Measurements from ENCODE around the gene CDH24. TPM values are rescaled to one million over a fixed set of nuclear protein-coding genes. Genes with fewer than 3 reads are reported as not detected.

The CDH24 gene
- total and polyA plus RNA-seq, 10 of the 15 experiments (the other 5 are each of a cell fraction or from before 2014, with no cell fraction given), result 0.10 to 1.5 (median 0.45) TPM; not detected in 2

GRCh38 chr14:22997676-22998323 is 59.5 kb downstream of the CDH24 start (continued):
- no peak for TF ChIP-seq TAF1 (IDR thresholded peaks at IDR 0.05; ENCODE audit: borderline replicate concordance, low read depth, low read length)

Other genes with a start within 250 kb of the CDH24 start
Only the 7 nearest of the 21 such genes appear.
- gene C14orf93, start 47.4 kb downstream of the CDH24 start, total RNA-seq (2014; rRNA removed), result 11.5 and 12.2 TPM in 2 replicates
- 9.8 and 10.0 TPM in 2 replicates for gene C14orf93, start 47.4 kb downstream of the CDH24 start, total RNA-seq (2014; rRNA removed; fragmentation: Illumina TruSeq; extraction: Trizol)
- 8.5 and 11.1 TPM in 2 replicates for gene C14orf93, start 47.4 kb downstream of the CDH24 start, total RNA-seq (2021)
- 11.7 and 13.7 TPM in 2 replicates for gene C14orf93, start 47.4 kb downstream of the CDH24 start, polyA plus RNA-seq (2011; rRNA removed)
- 10.4 and 13.9 TPM in 2 replicates for gene C14orf93, start 47.4 kb downstream of the CDH24 start, polyA plus RNA-seq (2014; fragmentation: Illumina TruSeq; extraction: Trizol)
- gene C14orf93, start 47.4 kb downstream of the CDH24 start, polyA plus RNA-seq (2014; fragmentation: Nextera tagmentation; extraction: Ambion mirVana), result 1 to 10 TPM; 1.8 to 2.1 TPM
- gene C14orf93, start 47.4 kb downstream of the CDH24 start, polyA plus RNA-seq (2014; rRNA removed), result 10.5 and 12.9 TPM in 2 replicates
- gene C14orf93, start 47.4 kb downstream of the CDH24 start, polyA plus RNA-seq (2016; fragmentation: Nextera tagmentation; extraction: Ambion mirVana), result 1 to 10 TPM; 7.1 to 7.9 TPM
- 120 and 142 TPM in 2 replicates for gene PSMB5, start 22.6 kb downstream of the CDH24 start, total RNA-seq (2014; rRNA removed)
- gene PSMB5, start 22.6 kb downstream of the CDH24 start, total RNA-seq (2014; rRNA removed; fragmentation: Illumina TruSeq; extraction: Trizol), result 90.6 and 98.9 TPM in 2 replicates
- gene PSMB5, start 22.6 kb downstream of the CDH24 start, total RNA-seq (2021), result 94.5 and 97.1 TPM in 2 replicates
- 107 and 146 TPM in 2 replicates for gene PSMB5, start 22.6 kb downstream of the CDH24 start, polyA plus RNA-seq (2011; rRNA removed)
- 77.7 and 84.5 TPM in 2 replicates for gene PSMB5, start 22.6 kb downstream of the CDH24 start, polyA plus RNA-seq (2014; fragmentation: Illumina TruSeq; extraction: Trizol)
- 100 to 1,000 TPM; 686 to 802 TPM for gene PSMB5, start 22.6 kb downstream of the CDH24 start, polyA plus RNA-seq (2014; fragmentation: Nextera tagmentation; extraction: Ambion mirVana)
- gene PSMB5, start 22.6 kb downstream of the CDH24 start, polyA plus RNA-seq (2014; rRNA removed), result 113 and 125 TPM in 2 replicates
- gene PSMB5, start 22.6 kb downstream of the CDH24 start, polyA plus RNA-seq (2016; fragmentation: Nextera tagmentation; extraction: Ambion mirVana), result 100 to 1,000 TPM; 180 to 205 TPM
- gene PSMB11, start 15.3 kb downstream of the CDH24 start, total RNA-seq (2014; rRNA removed), result not detected in 2 replicates
- gene PSMB11, start 15.3 kb downstream of the CDH24 start, total RNA-seq (2014; rRNA removed; fragmentation: Illumina TruSeq; extraction: Trizol), result not detected in 2 replicates
- gene PSMB11, start 15.3 kb downstream of the CDH24 start, total RNA-seq (2021), result not detected in 2 replicates
- gene PSMB11, start 15.3 kb downstream of the CDH24 start, polyA plus RNA-seq (2011; rRNA removed), result not detected in 2 replicates
- not detected in 2 replicates for gene PSMB11, start 15.3 kb downstream of the CDH24 start, polyA plus RNA-seq (2014; fragmentation: Illumina TruSeq; extraction: Trizol)
- gene PSMB11, start 15.3 kb downstream of the CDH24 start, polyA plus RNA-seq (2014; fragmentation: Nextera tagmentation; extraction: Ambion mirVana), result not detected
- gene PSMB11, start 15.3 kb downstream of the CDH24 start, polyA plus RNA-seq (2014; rRNA removed), result not detected in 2 replicates
- gene PSMB11, start 15.3 kb downstream of the CDH24 start, polyA plus RNA-seq (2016; fragmentation: Nextera tagmentation; extraction: Ambion mirVana), result not detected
- gene ACIN1, start 37.6 kb upstream of the CDH24 start, total RNA-seq (2014; rRNA removed), result 96.2 and 100 TPM in 2 replicates
- 86.1 and 86.4 TPM in 2 replicates for gene ACIN1, start 37.6 kb upstream of the CDH24 start, total RNA-seq (2014; rRNA removed; fragmentation: Illumina TruSeq; extraction: Trizol)
- 124 and 130 TPM in 2 replicates for gene ACIN1, start 37.6 kb upstream of the CDH24 start, total RNA-seq (2021)
- 87.5 and 112 TPM in 2 replicates for gene ACIN1, start 37.6 kb upstream of the CDH24 start, polyA plus RNA-seq (2011; rRNA removed)
- 148 and 150 TPM in 2 replicates for gene ACIN1, start 37.6 kb upstream of the CDH24 start, polyA plus RNA-seq (2014; fragmentation: Illumina TruSeq; extraction: Trizol)
- gene ACIN1, start 37.6 kb upstream of the CDH24 start, polyA plus RNA-seq (2014; fragmentation: Nextera tagmentation; extraction: Ambion mirVana), result 1 to 10 TPM; 4.3 to 9.9 TPM
- 117 and 126 TPM in 2 replicates for gene ACIN1, start 37.6 kb upstream of the CDH24 start, polyA plus RNA-seq (2014; rRNA removed)
- gene ACIN1, start 37.6 kb upstream of the CDH24 start, polyA plus RNA-seq (2016; fragmentation: Nextera tagmentation; extraction: Ambion mirVana), result 10 to 100 TPM; 42.3 to 44.1 TPM
- gene C14orf119, start 38.0 kb upstream of the CDH24 start, total RNA-seq (2014; rRNA removed), result 38.8 and 43.7 TPM in 2 replicates
- 36.8 and 40.8 TPM in 2 replicates for gene C14orf119, start 38.0 kb upstream of the CDH24 start, total RNA-seq (2014; rRNA removed; fragmentation: Illumina TruSeq; extraction: Trizol)
- gene C14orf119, start 38.0 kb upstream of the CDH24 start, total RNA-seq (2021), result 35.9 and 40.4 TPM in 2 replicates
- gene C14orf119, start 38.0 kb upstream of the CDH24 start, polyA plus RNA-seq (2011; rRNA removed), result 44.4 and 65.1 TPM in 2 replicates
- gene C14orf119, start 38.0 kb upstream of the CDH24 start, polyA plus RNA-seq (2014; fragmentation: Illumina TruSeq; extraction: Trizol), result 32.3 and 44.9 TPM in 2 replicates
- gene C14orf119, start 38.0 kb upstream of the CDH24 start, polyA plus RNA-seq (2014; fragmentation: Nextera tagmentation; extraction: Ambion mirVana), result 100 to 1,000 TPM; 166 to 228 TPM
- 50.1 and 50.7 TPM in 2 replicates for gene C14orf119, start 38.0 kb upstream of the CDH24 start, polyA plus RNA-seq (2014; rRNA removed)
- gene C14orf119, start 38.0 kb upstream of the CDH24 start, polyA plus RNA-seq (2016; fragmentation: Nextera tagmentation; extraction: Ambion mirVana), result 100 to 1,000 TPM; 104 to 120 TPM
- not detected in 2 replicates for gene CIROP, start 47.5 kb upstream of the CDH24 start, total RNA-seq (2014; rRNA removed)
- not detected in 2 replicates for gene CIROP, start 47.5 kb upstream of the CDH24 start, total RNA-seq (2014; rRNA removed; fragmentation: Illumina TruSeq; extraction: Trizol)
- not detected in 2 replicates for gene CIROP, start 47.5 kb upstream of the CDH24 start, total RNA-seq (2021)
- not detected in 2 replicates for gene CIROP, start 47.5 kb upstream of the CDH24 start, polyA plus RNA-seq (2011; rRNA removed)
- not detected in 2 replicates for gene CIROP, start 47.5 kb upstream of the CDH24 start, polyA plus RNA-seq (2014; fragmentation: Illumina TruSeq; extraction: Trizol)
- gene CIROP, start 47.5 kb upstream of the CDH24 start, polyA plus RNA-seq (2014; fragmentation: Nextera tagmentation; extraction: Ambion mirVana), result not detected
- gene CIROP, start 47.5 kb upstream of the CDH24 start, polyA plus RNA-seq (2014; rRNA removed), result not detected in 2 replicates
- gene CIROP, start 47.5 kb upstream of the CDH24 start, polyA plus RNA-seq (2016; fragmentation: Nextera tagmentation; extraction: Ambion mirVana), result not detected
- gene CEBPE, start 61.7 kb upstream of the CDH24 start, total RNA-seq (2014; rRNA removed), result 0.45 TPM in 1 of 2 replicates, not detected in the other
- gene CEBPE, start 61.7 kb upstream of the CDH24 start, total RNA-seq (2014; rRNA removed; fragmentation: Illumina TruSeq; extraction: Trizol), result 0.09 TPM in 1 of 2 replicates, not detected in the other
- gene CEBPE, start 61.7 kb upstream of the CDH24 start, total RNA-seq (2021), result 0.21 TPM in 1 of 2 replicates, not detected in the other
- gene CEBPE, start 61.7 kb upstream of the CDH24 start, polyA plus RNA-seq (2011; rRNA removed), result not detected in 2 replicates
- not detected in 2 replicates for gene CEBPE, start 61.7 kb upstream of the CDH24 start, polyA plus RNA-seq (2014; fragmentation: Illumina TruSeq; extraction: Trizol)
- not detected for gene CEBPE, start 61.7 kb upstream of the CDH24 start, polyA plus RNA-seq (2014; fragmentation: Nextera tagmentation; extraction: Ambion mirVana)
- gene CEBPE, start 61.7 kb upstream of the CDH24 start, polyA plus RNA-seq (2014; rRNA removed), result 0.23 and 0.24 TPM in 2 replicates
- not detected for gene CEBPE, start 61.7 kb upstream of the CDH24 start, polyA plus RNA-seq (2016; fragmentation: Nextera tagmentation; extraction: Ambion mirVana)